Panc1 (cell line): ENCODE data around the gene TM2D3. TPM values are rescaled to one million over a fixed set of nuclear protein-coding genes. Genes with fewer than 3 reads are reported as not detected.

Source experiments
- ATAC-seq: fragments of 200-7000 bp; cut with Tn5 transposase; 2 replicates; pipeline ENCODE4 v1.9.1; 2020; ENCODE audit warnings: mild to moderate bottlenecking, moderate library complexity
- BruUV-seq: library from RNA; stranded (reverse); fragments of 400-500 nt; replicated peaks from 2 replicates; lab custom pipeline; 2021; lab: Mats Ljungman, UMichigan
- CTCF ChIA-PET: fragments of 300-600 bp; sonication (Branson Sonifier 250); formaldehyde crosslinking; loops from one replicate; lab custom pipeline; 2022; ENCODE audit warnings: antibody characterized with exemption; lab: Charles Lee
- POLR2A ChIA-PET: fragments of 300-600 bp; sonication (Branson Sonifier 250); formaldehyde crosslinking; loops from one replicate; lab custom pipeline; 2022; ENCODE audit warnings: antibody characterized with exemption; lab: Charles Lee
- DNase-seq: peaks from one replicate; pipeline ENCODE4 v3.0.0-alpha.2; 2010; ENCODE audit warnings: low read depth, low spot score
- H3K27ac ChIP-seq: 2 replicates; pipeline ENCODE4 v1.5.1; 2011; ENCODE audit warnings: mild to moderate bottlenecking, low read length, inconsistent platforms
- H3K27me3 ChIP-seq: fragments of 200-500 bp; sonication (Bioruptor generic); 2 replicates; pipeline ENCODE4 v1.6.0; 2014; ENCODE audit warnings: low read length, inconsistent platforms; ENCODE audit not compliant: control insufficient read depth, insufficient read depth
- H3K36me3 ChIP-seq: fragments of 200-500 bp; sonication (Bioruptor generic); 2 replicates; pipeline ENCODE4 v1.5.1; 2014; ENCODE audit warnings: inconsistent platforms, mild to moderate bottlenecking, low read length, moderate library complexity; ENCODE audit not compliant: control insufficient read depth, insufficient read depth
- H3K4me1 ChIP-seq: 2 replicates; pipeline ENCODE4 v1.5.1; 2011; ENCODE audit warnings: inconsistent platforms, mild to moderate bottlenecking, low read length, moderate library complexity; ENCODE audit not compliant: control insufficient read depth, insufficient read depth
- H3K4me3 ChIP-seq, 2 experiments: 2 replicates each; pipeline ENCODE4 v1.5.1; 2011 to 2012; ENCODE audit warnings: low read depth in 2 of 2, low read length in 2 of 2, mild to moderate bottlenecking in 2 of 2, inconsistent platforms in 1 of 2, moderate library complexity in 1 of 2
- H3K9me3 ChIP-seq: fragments of 200-500 bp; sonication (Bioruptor generic); 2 replicates; pipeline ENCODE4 v1.5.1; 2014; ENCODE audit warnings: low read depth, mild to moderate bottlenecking, inconsistent platforms, low read length, moderate library complexity; ENCODE audit not compliant: control insufficient read depth, insufficient read depth
- CTCF ChIP-seq: fragments of 450-650 bp; IDR thresholded peaks from 2 replicates; pipeline ENCODE4 v1.5.1; 2017; ENCODE audit warnings: mild to moderate bottlenecking
- POLR2AphosphoS5 ChIP-seq: IDR thresholded peaks from 2 replicates; pipeline ENCODE4 v1.6.1; 2012; ENCODE audit warnings: mild to moderate bottlenecking, low read depth, low read length, moderate library complexity
- SIN3A ChIP-seq: IDR thresholded peaks from 2 replicates; pipeline ENCODE4 v1.6.1; 2012; ENCODE audit warnings: low read depth, mild to moderate bottlenecking, low read length, moderate library complexity, borderline replicate concordance; ENCODE audit not compliant: insufficient read depth
- TCF7L2 ChIP-seq: IDR thresholded peaks from 2 replicates; pipeline ENCODE4 v1.6.1; 2011; ENCODE audit warnings: mild to moderate bottlenecking, low read depth, low read length, inconsistent platforms
- in situ Hi-C: cut with HindIII; loops from 2 replicates; pipeline ENCODE4 v1.10.0; 2016; ENCODE audit warnings: low sequenced_read_pairs, low pct_unique_long_range_greater_than_20kb
- intact Hi-C: fragments of 100-400 bp; cut with micrococcal nuclease; formaldehyde crosslinking; loops from one replicate; pipeline ENCODE4 v1.10.0; 2022; ENCODE audit not compliant: unreplicated experiment
- total RNA-seq: library from RNA; stranded (reverse); gene quantifications from one replicate; pipeline ENCODE4 v1.2.1, GENCODE V29; 2021; ENCODE audit not compliant: unreplicated experiment
- TF ChIP-seq, protein P1 (sequence below), 2 experiments: IDR thresholded peaks; 2 replicates each; pipeline ENCODE4 v1.6.1; 2011 to 2012; ENCODE audit warnings: low read depth in 2 of 2, control low read depth in 1 of 2, low read length in 1 of 2, mild to moderate bottlenecking in 1 of 2, moderate library complexity in 1 of 2; ENCODE audit not compliant: insufficient read depth in 1 of 2

TM2D3 gene
- total RNA-seq, 1 experiment from 2014 or later = 53.4 TPM

DNA sequence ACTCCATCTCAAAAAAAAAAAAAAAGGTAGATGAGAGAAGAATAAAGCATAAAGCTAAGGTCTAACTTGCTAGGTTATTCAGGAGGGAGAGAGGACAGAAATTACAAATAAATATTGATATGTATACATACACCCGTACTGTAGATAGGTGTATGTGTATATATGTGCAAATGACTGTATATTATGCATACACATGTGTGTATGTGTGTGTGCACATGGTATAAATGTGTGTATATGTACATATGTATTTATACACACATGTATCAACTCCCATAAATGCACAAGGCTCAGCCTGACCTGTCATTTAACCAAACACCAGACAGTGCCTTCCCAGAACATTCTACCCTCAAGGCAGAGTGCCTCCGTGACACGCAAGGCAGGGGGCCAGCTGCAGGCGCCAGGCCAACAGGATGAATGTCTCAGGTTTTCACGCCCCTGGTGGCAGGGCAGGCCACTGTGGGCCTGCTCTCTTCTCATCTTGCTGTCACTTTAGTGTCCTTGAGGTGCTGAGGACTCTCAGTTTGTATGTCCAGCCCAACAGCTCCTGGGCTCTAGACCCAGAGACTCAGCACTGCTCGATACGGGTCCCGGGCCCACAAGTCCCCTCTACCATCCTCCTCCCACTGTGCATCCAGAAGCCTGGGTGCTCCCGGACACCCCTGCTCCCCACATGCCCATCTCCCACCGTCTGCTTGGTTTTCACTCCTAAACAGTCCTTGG, 40.4 kb downstream of the TM2D3 start:
- no TSS peak for BruUV-seq
- TF ChIP-seq, protein P1, sequence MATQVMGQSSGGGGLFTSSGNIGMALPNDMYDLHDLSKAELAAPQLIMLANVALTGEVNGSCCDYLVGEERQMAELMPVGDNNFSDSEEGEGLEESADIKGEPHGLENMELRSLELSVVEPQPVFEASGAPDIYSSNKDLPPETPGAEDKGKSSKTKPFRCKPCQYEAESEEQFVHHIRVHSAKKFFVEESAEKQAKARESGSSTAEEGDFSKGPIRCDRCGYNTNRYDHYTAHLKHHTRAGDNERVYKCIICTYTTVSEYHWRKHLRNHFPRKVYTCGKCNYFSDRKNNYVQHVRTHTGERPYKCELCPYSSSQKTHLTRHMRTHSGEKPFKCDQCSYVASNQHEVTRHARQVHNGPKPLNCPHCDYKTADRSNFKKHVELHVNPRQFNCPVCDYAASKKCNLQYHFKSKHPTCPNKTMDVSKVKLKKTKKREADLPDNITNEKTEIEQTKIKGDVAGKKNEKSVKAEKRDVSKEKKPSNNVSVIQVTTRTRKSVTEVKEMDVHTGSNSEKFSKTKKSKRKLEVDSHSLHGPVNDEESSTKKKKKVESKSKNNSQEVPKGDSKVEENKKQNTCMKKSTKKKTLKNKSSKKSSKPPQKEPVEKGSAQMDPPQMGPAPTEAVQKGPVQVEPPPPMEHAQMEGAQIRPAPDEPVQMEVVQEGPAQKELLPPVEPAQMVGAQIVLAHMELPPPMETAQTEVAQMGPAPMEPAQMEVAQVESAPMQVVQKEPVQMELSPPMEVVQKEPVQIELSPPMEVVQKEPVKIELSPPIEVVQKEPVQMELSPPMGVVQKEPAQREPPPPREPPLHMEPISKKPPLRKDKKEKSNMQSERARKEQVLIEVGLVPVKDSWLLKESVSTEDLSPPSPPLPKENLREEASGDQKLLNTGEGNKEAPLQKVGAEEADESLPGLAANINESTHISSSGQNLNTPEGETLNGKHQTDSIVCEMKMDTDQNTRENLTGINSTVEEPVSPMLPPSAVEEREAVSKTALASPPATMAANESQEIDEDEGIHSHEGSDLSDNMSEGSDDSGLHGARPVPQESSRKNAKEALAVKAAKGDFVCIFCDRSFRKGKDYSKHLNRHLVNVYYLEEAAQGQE (IDR thresholded peaks at IDR 0.05; ENCODE audit: insufficient read depth in 1 of 2, low read depth in 2 of 2, low read length in 1 of 2) = no peak
- no peak for TF ChIP-seq CTCF
- no peak for TF ChIP-seq POLR2AphosphoS5
- no peak for TF ChIP-seq SIN3A
- no peak for TF ChIP-seq TCF7L2
- CTCF ChIA-PET = no interaction called here

GRCh38 chr15:101611007-101611406, 41.2 kb downstream of the TM2D3 start:
- Histone ChIP-seq H3K36me3 (no peaks in the 10 kb centered on the region), H3K27ac (no peak overlapping the region), H3K4me3 (no peak overlapping the region), H3K27me3 (no peaks in the 10 kb centered on the region), H3K4me1 (peaks cover 3% of the 10 kb centered on the region), H3K9me3 (no peaks in the 10 kb centered on the region)
- BruUV-seq = no TSS peak
- TF ChIP-seq POLR2AphosphoS5 (no peak), TCF7L2 (no peak), CTCF (no peak), SIN3A (no peak)
- TF ChIP-seq, protein P1 (IDR thresholded peaks at IDR 0.05; ENCODE audit: insufficient read depth in 1 of 2, low read depth in 2 of 2, low read length in 1 of 2) = no peak
- ATAC-seq (no peak), DNase-seq (no peak)
- in situ Hi-C loops = no loop called here
- POLR2A ChIA-PET = interaction anchor here (0.6 kb wide), 1 partner anchor 1174 kb away, joined by 3 read pairs; no protein-coding TSS in a partner anchor
- CTCF ChIA-PET = no interaction called here
- intact Hi-C loops = no loop called here

More for the DNA sequence above, 40.4 kb downstream of the TM2D3 start:
- no peak for ATAC-seq
- no peaks in the 10 kb centered on the region for H3K36me3 ChIP-seq
- peaks cover 10% of the 10 kb centered on the region for H3K4me1 ChIP-seq
- POLR2A ChIA-PET = no interaction called here
- no peaks in the 10 kb centered on the region for H3K27me3 ChIP-seq
- in situ Hi-C loops (no loop called here), intact Hi-C loops (no loop called here)
- no peak overlapping the region for H3K27ac ChIP-seq
- no peak overlapping the region for H3K4me3 ChIP-seq
- H3K9me3 ChIP-seq = no peaks in the 10 kb centered on the region
- no peak for DNase-seq
